Germinal center (tissue), 1 donor: ENCODE results near the gene DOCK6.
"Not testable (repeated sequence)": the region's sequence is repeated elsewhere in the genome, so short reads cannot be mapped to it uniquely, and the experiment has no call there.

Source experiments
- DNase-seq: peaks from one replicate; pipeline ENCODE4 v3.0.0; 2012; ENCODE audit warnings: mixed read lengths, low spot score

DOCK6 gene

DNA sequence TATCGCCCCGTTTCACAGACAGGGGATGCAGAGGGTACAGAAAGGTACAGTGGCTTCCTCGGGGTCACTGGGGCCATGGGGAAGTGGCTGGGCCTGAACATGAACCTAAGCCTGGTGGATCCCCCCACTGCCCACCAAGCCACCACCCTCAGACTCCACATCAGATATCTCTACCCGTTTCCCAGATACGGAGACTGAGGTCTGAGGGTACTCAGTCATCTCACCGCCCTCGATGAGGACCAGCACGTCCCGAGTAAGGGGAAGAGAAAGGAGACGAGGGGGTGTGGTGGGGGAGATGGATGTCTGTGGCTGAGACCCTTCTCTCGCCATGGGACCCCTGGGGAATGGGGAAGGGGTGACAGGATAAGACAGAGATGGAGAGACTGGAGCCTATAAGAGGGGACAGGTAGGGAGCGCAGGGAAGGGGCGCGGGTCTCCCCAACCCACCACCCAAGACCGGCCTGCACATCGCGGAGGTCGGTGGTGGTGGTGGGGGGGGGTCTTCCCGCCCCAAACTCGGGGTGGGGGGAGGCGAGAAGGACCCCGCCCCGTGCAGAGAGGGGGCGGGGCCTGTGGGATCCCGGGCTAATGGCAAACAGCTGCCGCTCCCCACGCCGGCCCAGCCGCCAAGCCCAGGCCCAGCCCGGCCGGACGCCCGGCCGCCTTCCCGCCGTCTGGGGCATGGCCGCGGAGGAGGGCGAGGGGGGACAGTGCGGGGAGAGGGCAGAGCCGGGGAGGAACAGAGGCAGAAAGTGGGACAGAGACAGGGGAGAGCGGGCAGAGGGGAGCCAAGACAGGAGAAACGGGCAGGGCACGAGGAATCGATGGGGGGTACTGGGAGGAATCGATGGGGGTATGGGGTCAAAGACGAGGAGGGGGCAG, 65.7 kb downstream of the DOCK6 start:
- DNase-seq: peak; percentile 32

DNA sequence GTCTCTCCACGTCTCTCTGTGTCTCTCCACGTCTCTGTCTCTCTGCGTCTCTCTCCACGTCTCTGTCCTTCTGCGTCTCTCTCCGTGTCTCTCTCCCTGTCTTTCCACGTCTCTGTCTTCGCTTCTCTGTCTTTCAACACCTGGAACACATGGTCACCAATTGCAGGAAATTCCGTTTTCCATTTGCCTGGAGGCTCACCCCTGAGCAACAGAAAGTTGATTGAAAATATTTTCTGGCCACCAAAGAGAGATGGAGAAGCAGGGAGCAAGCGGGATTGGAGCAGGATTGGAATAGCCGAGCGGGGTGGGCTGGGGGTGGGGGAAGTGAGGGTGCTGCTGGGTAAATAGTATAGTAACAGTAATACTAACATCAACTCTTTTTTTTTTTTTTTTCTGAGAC, 66.6 kb downstream of the DOCK6 start:
- no peak for DNase-seq

DNA sequence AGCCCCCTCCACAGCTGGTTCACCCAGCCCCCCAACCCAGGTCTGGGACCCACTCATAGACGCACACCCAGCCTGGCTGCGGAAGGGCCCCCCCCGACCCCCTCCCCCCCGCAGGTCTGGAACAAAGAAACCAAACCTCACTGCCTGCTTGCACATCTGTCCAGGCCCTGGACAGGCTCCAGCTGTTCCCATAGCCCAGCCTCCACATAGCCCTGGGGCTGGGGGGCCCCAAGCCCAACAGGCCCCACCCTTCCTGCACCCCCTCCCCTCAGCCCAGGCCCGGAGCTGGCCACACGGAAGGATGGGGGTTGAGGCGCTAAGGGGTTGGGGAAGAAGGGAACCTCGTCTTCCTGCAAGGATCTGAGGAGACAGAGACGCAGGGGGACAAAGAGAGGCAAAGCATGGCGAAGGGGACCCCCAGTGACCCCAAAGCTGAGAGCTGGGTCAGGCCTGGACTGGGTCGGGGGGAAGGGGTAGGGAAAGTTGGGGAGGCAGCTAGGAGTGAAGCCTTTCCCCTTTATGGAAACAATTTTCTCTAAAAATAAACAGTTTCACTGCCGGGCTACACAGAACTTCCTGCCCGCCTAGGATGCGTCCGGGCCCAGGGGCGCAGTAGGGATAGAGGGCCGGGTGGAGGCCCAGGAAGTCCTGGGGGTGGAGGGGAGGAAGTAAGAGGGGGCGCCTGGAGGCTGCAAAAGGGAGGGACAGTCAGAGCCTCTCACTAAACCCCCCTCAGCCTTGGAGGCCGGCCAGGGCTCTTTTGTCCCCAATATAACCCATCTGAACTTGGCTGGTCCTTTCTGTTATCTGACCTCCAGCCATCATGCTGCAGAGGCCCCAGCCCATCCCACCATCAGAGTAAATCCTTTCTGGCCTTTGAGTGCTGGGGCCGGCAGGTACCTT, 67.4 kb downstream of the DOCK6 start:
- no peak for DNase-seq

- DNase-seq: no peak
Observed at GRCh38 chr19:11194173-11194572, 68.2 kb downstream of the DOCK6 start.

DNA sequence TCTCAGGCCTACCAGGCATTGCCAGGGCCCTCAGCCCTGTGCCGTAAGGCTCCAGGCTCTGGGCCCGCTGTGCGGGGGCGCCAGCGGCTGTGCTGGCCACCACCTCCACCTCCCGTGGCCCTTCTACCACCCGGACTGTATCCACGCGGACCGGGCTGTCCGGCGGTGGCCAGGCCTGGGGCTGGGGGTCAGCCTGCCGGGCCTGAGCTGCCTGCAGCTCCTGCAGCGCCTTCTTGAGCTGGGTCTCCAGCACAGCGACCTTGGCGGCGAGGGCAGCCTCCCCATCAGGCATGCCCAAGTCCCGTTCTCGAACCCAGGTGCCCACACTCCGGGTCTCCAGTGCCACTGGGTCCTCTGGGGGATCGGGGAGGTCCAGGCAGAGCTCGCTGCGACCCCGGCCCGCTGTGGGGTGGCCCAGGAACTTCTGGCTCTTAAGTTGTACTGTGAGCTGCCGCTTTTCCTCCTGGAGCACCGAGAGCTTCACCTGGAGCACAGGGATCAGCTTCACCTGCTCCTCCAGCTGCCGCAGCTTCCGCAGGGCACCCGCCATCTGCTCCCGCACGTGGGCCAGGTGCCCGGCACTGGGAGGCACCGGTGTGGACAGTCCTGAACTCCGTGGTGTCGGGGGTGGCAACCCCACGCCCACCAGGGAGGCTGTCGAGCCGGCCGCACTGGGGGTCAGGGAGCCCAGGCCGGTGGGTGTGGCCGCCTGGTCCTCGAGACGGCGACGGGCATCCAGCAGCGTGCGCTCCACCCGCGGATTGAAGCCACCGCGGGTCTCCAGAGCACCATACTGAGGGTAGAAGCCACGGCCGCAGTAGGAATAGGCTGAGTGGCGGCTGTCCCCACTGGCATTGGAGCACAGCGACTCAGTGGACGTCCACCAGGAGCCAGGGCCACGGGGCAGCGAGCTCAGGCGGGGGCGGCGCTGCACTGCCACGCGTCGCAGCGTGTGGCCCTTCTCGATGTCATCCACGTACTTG, 69.1 kb downstream of the DOCK6 start:
- no peak for DNase-seq

- peak; percentile 62 for DNase-seq
Observed at GRCh38 chr19:11191934-11192333, 70.4 kb downstream of the DOCK6 start.

DNA sequence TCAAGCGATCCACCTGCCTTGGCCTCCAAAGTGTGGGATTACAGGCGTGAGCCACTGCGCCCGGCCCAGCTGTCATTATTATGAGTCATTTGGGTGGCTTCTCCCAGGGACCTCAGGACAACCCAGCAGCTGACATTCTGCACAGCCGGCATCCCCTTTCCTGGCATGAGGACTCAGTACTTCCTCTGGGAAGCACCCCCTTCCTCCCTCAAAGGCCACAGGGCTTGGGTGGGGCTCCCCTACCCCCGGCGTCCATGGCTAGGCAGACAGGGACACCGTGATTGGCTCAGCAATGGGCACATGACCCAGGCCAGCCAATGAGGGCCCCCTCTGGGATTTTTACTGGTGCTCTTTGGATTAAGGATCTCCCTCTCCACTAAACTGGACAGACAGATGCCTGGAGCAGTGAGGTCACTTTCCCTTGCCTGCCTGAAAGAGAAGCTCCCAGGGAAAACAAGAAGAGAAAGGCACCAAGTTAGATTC, 71.0 kb downstream of the DOCK6 start:
- DNase-seq: peak; percentile 71

DNA sequence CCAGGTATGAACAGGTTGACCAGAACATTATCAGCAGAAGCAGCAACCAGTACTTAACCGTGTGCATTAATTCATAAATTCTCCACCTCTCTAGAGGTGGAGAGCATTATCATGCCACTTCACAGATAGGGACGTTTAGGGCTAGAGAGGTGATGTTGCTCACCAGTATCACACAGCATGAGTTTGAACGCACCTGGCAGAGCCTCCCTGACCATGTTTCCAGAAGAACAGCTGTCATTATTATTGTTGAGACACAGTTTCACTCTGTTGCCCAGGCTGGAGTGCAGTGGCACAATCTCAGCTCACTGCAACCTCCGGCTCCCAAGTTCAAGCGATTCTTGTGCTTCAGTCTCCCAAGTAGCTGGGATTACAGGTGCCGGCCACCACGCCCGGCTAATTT, 71.8 kb downstream of the DOCK6 start:
- DNase-seq: no peak

DNA sequence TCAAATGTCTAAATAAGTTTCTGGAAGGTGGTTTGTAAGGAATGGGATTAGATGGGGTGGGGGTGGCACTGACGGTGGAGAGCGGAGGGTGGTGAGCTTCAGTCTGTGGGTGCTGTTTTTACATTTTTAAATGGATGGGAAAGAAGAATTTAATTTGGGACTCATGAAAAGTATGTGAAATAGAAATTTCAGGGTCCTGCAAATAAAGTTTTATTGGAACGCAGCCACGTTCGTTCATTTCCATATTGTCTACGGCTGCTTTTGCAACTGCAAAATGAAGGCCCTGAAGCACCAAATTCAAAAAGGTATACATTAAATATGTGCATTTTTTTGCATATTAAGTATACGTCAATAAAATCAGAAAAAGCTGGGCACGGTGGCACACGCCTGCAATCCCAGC, 74.9 kb downstream of the DOCK6 start:
- no peak for DNase-seq

DNA sequence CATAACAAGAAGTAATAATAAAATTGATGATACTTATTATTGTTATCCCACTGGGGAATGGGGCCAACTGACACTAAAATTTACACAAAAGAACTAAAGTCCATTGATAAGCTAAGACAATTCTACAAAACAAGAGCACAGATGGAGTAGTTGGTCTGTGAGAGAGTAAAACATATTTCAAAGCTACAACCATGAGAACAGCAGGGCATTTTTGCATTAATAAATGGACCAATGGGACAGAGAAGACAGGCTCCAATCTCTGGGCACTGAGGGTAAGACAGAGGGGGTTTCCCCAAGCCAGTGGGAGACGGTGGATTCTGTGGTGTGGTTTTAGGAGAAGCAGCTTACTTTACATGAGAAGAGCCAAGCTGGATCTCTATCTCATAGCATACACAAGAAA, 79.3 kb downstream of the DOCK6 start:
- DNase-seq: no peak

DNA sequence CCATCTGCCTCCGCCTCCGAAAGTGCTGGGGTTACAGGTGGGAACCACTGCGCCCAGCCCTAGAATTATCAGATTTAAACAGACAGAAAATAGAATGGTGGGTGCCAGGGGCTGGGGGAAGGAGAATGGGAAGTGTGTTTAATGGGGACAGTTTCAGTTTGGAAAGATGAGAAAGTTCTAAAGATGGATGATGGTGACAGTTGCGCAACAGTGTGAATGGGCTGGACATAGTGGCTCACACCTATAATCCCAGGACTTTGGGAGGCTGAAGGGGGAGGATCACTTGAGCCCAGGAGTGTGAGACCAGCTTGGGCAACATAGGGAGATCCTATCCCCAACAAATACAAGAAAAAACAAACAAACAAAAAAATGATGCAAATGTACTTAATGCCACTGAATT, 80.8 kb downstream of the DOCK6 start:
- DNase-seq: no peak

GRCh38 chr19:11180975-11181374, 81.3 kb downstream of the DOCK6 start:
- not testable (repeated sequence) for DNase-seq

- DNase-seq: no peak
Observed at GRCh38 chr19:11180346-11180745, 82.0 kb downstream of the DOCK6 start.

- DNase-seq: peak; percentile 74
Observed at GRCh38 chr19:11179716-11180297, 82.5 kb downstream of the DOCK6 start.

DNA sequence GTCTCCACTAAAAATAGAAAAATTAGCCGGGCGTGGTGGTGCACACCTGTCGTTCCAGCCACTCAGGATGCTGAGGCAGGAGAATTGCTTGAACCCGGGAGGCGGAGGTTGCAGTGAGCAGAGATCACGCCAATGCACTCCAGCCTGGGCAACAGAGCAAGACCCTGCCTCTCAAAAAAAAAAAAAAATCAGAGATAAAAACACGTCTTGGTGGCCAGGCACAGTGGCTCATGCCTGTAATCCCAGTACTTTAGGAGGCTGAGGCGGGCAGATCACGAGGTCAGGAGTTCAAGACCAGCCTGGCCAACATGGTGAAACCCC, 83.2 kb downstream of the DOCK6 start:
- not testable (repeated sequence) for DNase-seq

GRCh38 chr19:11177592-11177991, 84.7 kb downstream of the DOCK6 start:
- DNase-seq: no peak

- no peak for DNase-seq
Observed at GRCh38 chr19:11176466-11177193, 85.7 kb downstream of the DOCK6 start.

- no peak for DNase-seq
Observed at GRCh38 chr19:11175920-11176319, 86.4 kb downstream of the DOCK6 start.

- no peak for DNase-seq
Observed at GRCh38 chr19:11174336-11174735, 88.0 kb downstream of the DOCK6 start.

- no peak for DNase-seq
Observed at GRCh38 chr19:11173516-11174155, 88.7 kb downstream of the DOCK6 start.
